AG09309 (cell line): ENCODE measurements around the gene ESYT1.

Experiments
- DNase-seq: peaks from one replicate; pipeline ENCODE4 v3.0.0-alpha.2; 2010; ENCODE audit warnings: low read depth
- H3K4me3 ChIP-seq: 2 replicates; pipeline ENCODE4 v1.5.1; 2011; ENCODE audit warnings: mild to moderate bottlenecking, low read depth, low read length, moderate library complexity; ENCODE audit not compliant: control insufficient read depth
- CTCF ChIP-seq: IDR thresholded peaks from 2 replicates; pipeline ENCODE4 v1.5.1; 2011; ENCODE audit warnings: mild to moderate bottlenecking, low read depth, low read length, inconsistent platforms; ENCODE audit not compliant: insufficient read depth, control insufficient read depth; ENCODE audit errors: missing control alignments

The ESYT1 gene

DNA sequence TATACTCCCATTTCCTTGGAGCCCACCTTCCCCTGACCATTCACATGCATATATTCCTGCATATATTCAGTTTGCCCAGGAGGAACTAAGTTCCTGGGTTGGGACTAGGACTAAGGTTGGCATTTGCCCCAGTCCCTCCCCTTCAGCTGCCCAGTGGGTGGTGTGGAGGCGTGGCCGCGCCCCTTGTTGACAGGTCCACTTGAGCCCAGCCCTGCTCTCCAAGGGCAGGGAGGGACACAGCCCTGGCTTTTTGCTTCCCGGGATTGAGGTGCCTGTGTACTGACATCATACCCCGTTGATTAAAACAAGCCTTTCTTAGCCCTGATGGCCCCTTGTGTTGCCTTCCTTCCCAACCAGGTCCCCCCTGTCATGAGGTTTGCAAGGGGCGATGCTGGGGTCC, 40.8 kb upstream of the ESYT1 start:
- TF ChIP-seq CTCF = no peak
- DNase-seq = no peak

DNA sequence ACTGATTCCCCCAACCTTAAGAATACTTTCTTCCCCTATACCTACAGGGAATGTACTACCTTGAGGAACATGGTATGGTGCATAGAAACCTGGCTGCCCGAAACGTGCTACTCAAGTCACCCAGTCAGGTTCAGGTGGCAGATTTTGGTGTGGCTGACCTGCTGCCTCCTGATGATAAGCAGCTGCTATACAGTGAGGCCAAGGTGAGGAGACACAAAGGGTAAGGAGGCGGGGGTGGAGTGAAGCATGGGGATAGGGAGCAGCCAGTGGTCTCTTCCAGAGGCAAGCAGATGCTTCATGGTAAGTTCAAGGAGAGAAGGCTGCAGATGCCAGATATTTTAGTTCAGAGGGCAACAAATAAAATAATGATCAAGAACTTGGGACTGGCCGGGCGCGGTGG, 30.3 kb upstream of the ESYT1 start:
- no peak overlapping the region for H3K4me3 ChIP-seq
- TF ChIP-seq CTCF = no peak

More for the DNA sequence above, 40.8 kb upstream of the ESYT1 start:
- H3K4me3 ChIP-seq = no peak overlapping the region

DNA sequence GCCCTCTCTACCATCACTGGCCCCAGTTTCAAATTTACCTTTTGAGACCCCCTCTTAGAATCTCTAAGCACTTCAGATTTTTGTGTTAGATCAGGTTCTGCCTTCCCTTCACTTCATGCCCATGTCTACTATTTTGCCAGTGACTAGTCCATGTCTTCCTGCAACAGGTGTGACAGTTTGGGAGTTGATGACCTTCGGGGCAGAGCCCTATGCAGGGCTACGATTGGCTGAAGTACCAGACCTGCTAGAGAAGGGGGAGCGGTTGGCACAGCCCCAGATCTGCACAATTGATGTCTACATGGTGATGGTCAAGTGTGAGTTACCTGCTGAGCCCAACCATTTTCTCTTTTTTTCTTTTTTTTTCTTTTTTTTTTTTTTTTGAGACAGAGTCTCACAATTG, 29.5 kb upstream of the ESYT1 start:
- TF ChIP-seq CTCF = no peak
- H3K4me3 ChIP-seq = no peak overlapping the region
- no peak for DNase-seq

More for the DNA sequence above, 30.3 kb upstream of the ESYT1 start:
- DNase-seq = no peak

DNA sequence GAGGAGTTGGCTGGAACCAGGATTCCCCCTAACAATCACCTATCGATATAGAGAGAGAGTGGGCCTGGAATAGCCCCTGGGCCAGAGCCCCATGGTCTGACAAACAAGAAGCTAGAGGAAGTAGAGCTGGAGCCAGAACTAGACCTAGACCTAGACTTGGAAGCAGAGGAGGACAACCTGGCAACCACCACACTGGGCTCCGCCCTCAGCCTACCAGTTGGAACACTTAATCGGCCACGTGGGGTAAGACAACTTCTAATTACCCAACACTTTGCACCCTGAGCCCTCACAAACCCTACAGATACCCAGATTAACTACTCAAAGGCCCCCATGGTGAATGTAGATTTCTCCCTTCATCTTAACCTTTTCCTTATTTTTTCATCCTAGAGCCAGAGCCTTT, 28.3 kb upstream of the ESYT1 start:
- no peak for TF ChIP-seq CTCF
- no peak for DNase-seq
- H3K4me3 ChIP-seq = no peak overlapping the region

DNA sequence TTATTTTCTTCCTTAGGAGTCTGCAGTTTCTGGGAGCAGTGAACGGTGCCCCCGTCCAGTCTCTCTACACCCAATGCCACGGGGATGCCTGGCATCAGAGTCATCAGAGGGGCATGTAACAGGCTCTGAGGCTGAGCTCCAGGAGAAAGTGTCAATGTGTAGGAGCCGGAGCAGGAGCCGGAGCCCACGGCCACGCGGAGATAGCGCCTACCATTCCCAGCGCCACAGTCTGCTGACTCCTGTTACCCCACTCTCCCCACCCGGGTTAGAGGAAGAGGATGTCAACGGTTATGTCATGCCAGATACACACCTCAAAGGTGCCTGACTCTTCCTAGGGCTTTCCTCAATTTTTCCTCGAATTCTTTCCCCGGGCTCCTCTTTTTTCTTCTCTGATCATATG, 27.0 kb upstream of the ESYT1 start:
- no peak overlapping the region for H3K4me3 ChIP-seq
- TF ChIP-seq CTCF = no peak
- DNase-seq = no peak

- no peak overlapping the region for H3K4me3 ChIP-seq
- DNase-seq = no peak
- TF ChIP-seq CTCF = no peak
These were observed 25.4 kb upstream of the ESYT1 start for GRCh38 chr12:56102683-56103065.

DNA sequence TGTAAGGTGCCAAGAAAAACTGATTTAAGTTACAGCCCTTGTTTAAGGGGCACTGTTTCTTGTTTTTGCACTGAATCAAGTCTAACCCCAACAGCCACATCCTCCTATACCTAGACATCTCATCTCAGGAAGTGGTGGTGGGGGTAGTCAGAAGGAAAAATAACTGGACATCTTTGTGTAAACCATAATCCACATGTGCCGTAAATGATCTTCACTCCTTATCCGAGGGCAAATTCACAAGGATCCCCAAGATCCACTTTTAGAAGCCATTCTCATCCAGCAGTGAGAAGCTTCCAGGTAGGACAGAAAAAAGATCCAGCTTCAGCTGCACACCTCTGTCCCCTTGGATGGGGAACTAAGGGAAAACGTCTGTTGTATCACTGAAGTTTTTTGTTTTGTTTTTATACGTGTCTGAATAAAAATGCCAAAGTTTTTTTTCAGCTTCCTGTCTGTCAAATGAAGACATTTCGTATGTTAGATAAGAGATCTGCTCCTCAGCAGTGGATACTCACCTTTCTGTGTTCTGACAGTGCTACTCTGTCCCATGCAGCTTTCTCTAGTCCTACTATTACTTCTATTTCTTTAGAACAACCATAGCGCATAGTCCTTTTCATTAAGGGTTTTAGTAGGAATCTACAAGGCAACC, 24.9 kb upstream of the ESYT1 start:
- TF ChIP-seq CTCF = no peak

More for the DNA sequence above, 24.9 kb upstream of the ESYT1 start:
- DNase-seq = no peak
- H3K4me3 ChIP-seq = peak overlapping the region; percentile 95; the same call in 1 of the 2 replicates
